Measurements from ENCODE around the gene LATS1. TPM values are rescaled to one million over a fixed set of nuclear protein-coding genes. Genes with fewer than 3 reads are reported as not detected.
A peak's percentile ranks its signal among the peaks of the same experiment; 100 is the strongest.
"Not testable (repeated sequence)": the region's sequence is repeated elsewhere in the genome, so short reads cannot be mapped to it uniquely, and the experiment has no call there.

LATS1 gene
- 4.6 and 7.1 TPM in 2 replicates for total RNA-seq

- peak; percentile 82 to 88 for DNase-seq (ENCODE audit: low read depth in 2 of 2)
These were observed at the start of gene LATS1 for GRCh38 chr6:149717588-149718458. TSS of gene LATS1 (minus strand) at chr6:149718101. CDS start at chr6:149702126, 15,975 bp downstream.

GRCh38 chr6:149766156-149766769, 48.4 kb upstream of the LATS1 start:
- peak; percentile 69 to 95 for DNase-seq (ENCODE audit: low read depth in 2 of 2)

GRCh38 chr6:149763866-149764265, 46.0 kb upstream of the LATS1 start:
- DNase-seq (ENCODE audit: low read depth in 2 of 2), result no peak

GRCh38 chr6:149761438-149761837, 43.5 kb upstream of the LATS1 start:
- no peak for DNase-seq (ENCODE audit: low read depth in 2 of 2)

DNA sequence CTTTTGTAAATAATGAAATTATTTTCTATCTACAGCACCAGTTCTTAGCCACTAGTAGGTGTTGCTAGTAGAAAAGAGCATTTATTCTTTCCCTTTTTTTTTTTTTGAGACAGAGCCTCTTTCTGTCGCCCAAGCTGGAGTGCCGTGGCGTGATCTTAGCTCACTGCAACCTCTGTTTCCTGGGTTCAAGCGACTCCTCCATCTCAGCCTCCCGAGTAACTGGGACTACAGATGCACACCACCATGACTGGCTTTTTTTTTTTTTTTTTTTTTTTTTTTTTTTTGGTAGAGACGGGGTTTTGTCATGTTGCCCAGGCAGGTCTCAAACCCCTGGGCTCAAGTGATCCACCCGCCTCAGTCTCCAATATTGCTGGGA, 38.3 kb upstream of the LATS1 start:
- DNase-seq (ENCODE audit: low read depth in 2 of 2), result no peak

GRCh38 chr6:149755300-149756260, 37.7 kb upstream of the LATS1 start:
- DNase-seq (ENCODE audit: low read depth in 2 of 2), result peak in 1 of 2 donors; percentile 11

DNA sequence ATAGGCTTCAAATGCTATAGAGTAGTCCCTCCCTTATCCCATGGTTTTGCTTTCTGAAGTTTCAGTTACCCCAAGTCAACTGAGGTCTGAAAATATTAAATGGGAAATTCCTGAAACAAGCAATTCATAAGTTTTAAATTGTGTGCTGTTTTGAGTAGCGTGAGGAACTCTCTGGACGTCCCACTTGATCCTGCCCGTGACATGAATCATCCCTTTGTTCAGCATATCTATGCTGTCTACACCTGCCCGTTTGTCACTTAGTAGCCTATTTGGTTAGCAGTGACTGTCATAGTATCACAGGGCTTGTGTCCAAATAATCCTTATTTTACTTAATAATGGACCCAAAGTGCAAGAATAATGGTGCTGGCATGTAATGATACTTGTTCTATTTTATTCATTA, 36.6 kb upstream of the LATS1 start:
- DNase-seq (ENCODE audit: low read depth in 2 of 2), result peak in 1 of 2 donors; percentile 42

GRCh38 chr6:149753374-149753637, 35.4 kb upstream of the LATS1 start:
- not testable (repeated sequence) for DNase-seq (ENCODE audit: low read depth in 2 of 2)

- no peak for DNase-seq (ENCODE audit: low read depth in 2 of 2)
These were observed 34.9 kb upstream of the LATS1 start for GRCh38 chr6:149752600-149753373.

DNA sequence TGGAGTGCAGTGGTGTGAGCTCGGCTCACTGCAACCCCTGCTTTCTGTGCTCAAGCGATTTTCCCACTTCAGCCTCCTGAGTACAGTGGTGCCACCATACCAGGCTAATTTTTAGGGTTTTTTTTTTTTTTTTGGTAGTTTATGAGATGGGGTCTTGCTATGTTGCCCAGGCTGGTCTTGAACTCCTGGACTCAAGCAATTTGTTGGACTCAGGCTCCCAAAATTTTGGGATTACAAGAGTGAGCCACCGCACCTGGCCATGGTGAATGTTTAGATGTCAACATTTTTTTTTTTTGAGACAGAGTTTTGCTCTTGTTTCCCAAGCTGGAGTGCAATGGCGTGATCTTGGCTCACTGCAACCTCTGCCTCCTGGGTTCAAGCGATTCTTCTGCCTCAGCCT, 34.0 kb upstream of the LATS1 start:
- not testable (repeated sequence) for DNase-seq (ENCODE audit: low read depth in 2 of 2)

- DNase-seq (ENCODE audit: low read depth in 2 of 2), result no peak
These were observed 33.3 kb upstream of the LATS1 start for GRCh38 chr6:149751239-149751638.

- DNase-seq (ENCODE audit: low read depth in 2 of 2), result peak; percentile 55 to 75
These were observed 32.3 kb upstream of the LATS1 start for GRCh38 chr6:149750136-149750609.

- DNase-seq (ENCODE audit: low read depth in 2 of 2), result peak; percentile 91 to 94
These were observed 31.8 kb upstream of the LATS1 start, which contains the start of gene PCMT1 for GRCh38 chr6:149749594-149750135. TSS of gene PCMT1 (plus strand) at chr6:149749741. CDS start at chr6:149749902, 161 bp downstream.

DNA sequence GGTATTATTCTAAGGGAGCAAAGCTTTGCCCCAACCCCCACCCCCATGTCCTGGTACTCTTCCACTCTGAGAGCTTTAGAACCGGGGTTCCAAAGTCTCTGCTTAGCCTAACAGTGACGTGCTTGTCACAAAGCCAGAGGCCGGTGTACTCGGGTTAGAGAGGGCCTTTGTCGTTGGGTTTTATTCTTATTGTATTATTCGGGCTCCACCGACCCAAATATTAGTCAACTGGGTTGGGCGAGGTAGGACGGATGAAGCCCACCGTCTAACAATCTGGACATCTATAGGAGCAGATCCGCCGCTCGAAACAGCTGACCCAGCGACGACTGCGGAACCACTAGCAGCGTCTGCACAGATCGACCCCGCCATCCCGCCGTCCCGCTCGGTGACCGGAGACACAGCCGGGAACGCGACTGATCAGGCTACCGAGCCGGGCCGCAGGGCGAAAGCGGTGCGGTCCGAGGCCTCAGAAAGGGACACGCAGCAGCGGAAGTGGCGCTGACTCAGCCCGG, 31.2 kb upstream of the LATS1 start:
- DNase-seq (ENCODE audit: low read depth in 2 of 2), result not testable (repeated sequence)

DNA sequence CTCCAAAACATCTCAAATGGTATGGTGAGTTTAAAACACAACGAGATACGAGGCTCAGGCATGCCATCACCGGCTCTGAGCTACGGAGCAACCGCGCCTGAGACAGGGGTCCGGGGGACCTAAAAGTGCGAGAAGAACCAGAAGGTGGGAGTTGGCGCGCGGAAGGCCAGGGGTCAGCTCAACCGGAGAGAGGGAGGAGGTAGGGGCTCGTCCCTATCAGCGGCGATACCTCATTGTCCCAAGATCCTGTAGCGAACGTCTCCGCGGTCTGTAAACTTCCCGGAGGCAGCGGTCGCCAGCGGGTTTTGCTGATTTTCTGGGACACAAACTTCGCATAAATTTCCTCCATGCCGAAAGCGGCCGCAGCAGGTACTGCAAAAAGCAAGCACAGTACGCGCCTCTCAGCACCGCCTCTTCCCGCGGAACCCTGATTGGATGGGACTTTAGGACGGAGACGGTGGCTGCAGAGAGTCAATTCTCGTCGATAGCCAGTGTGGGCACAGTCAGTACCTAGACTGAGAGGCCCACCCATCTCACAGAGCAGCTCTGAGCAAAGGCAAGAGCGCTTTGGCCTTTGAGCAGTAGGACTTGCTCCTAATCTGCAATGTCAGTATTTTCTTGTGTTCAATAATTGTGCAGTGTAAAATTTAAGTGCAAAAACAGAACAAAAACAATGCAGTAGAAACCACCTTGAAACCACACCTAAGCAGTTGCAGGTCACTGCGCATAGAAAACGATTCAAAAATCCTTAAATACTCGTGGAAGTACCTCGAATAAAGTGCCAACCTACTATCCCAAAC, 28.4 kb upstream of the LATS1 start, which contains the start of gene NUP43:
NUP43 (minus strand) TSS at position 383 of the 800 bp plus-strand sequence; CDS start at position 349, 34 bp downstream.
- DNase-seq (ENCODE audit: low read depth in 2 of 2), result peak; percentile 96 to 97

DNA sequence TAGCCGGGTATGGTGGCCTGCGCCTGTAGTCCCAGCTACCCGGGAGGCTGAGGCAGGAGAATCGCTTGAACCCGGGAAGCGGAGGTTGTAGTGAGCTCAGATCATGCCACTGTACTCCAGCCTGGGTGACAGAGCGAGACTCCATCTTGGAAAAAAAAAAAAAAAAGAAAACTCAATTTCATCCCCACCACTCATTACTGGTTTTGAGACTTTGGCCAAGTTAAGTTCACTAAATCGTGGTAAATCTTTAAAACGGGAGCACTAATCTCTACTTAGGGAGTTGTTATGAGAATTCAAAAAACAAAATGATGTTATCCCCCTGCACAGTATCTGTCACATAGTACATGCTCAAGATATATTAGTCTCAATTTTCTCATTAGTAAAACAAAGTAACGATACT, 27.4 kb upstream of the LATS1 start:
- not testable (repeated sequence) for DNase-seq (ENCODE audit: low read depth in 2 of 2)

DNA sequence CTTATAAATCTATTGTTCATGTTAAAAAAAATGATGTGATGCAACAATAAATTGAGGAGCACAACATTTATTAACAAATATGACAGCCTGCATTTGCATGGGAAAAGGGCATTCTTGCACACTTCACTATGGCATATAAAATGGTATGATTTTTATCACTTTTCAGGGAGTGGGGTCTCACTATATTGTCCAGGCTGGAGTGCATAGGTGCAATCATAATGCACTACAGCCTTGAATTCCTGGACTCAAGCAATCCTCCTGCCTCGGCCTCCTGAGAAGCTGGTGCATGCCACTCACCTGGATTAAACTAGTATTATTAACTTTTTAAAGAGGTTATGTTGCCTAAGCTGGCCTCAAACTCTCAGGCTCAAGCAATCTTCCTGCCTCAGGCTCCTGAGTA, 17.0 kb upstream of the LATS1 start:
- DNase-seq (ENCODE audit: low read depth in 2 of 2), result no peak

DNA sequence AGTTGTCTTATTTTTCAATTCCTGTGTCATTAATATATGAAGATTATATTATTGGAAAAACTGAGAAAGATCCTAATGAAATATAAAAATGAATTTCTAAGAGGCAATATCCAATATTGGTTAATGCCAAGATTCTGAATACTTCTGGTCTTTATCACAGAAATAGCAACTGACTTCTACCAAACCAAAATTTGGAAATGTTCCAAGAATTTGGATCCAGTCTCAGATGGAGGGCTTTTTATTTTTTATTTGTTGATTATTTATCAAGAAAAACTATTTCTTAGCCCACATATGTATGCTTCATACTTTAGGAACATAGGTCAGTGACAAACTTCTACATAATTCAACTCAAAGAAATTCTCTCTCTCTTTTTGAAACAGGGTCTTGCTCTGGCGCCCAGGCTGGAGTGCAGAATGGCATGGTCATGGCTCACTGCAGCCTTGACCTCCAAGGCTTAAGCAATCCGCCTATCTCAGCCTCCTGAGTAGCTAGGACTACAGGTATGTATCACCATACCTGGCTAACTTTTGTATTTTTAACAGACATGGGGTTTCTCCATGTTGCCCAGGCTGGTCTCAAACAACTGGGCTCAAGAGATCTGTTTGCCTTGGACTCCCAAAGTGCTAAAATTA, 15.3 kb upstream of the LATS1 start:
- DNase-seq (ENCODE audit: low read depth in 2 of 2), result no peak

- no peak for DNase-seq (ENCODE audit: low read depth in 2 of 2)
These were observed 11.9 kb upstream of the LATS1 start for GRCh38 chr6:149729824-149730223.

Measured in lung microvascular endothelial cell (primary cell).